A549 (cell line): ENCODE data around the gene GPR61. TPM values are rescaled to one million over a fixed set of nuclear protein-coding genes. Genes with fewer than 3 reads are reported as not detected.

ENCODE experiments used
- ATAC-seq, 2 experiments: fragments of 200-7000 bp in 1 of 2; fragments of >200 bp in 1 of 2; cut with Nextera tagmentation in 1 of 2; cut with Tn5 transposase in 1 of 2; 3 replicates each; pipeline versions ENCODE4 v1.8.0 to v1.9.1; 2018 to 2020; ENCODE audit warnings: mild to moderate bottlenecking in 1 of 2, moderate library complexity in 1 of 2
- CTCF ChIA-PET: fragments of 300-600 bp; sonication (Branson Sonifier 250); formaldehyde crosslinking; extraction: SDS; loops from one replicate; lab custom pipeline; 2021; ENCODE audit warnings: antibody characterized with exemption, inconsistent platforms; lab: Yijun Ruan, JAX
- POLR2A ChIA-PET: fragments of 350-600 bp; formaldehyde crosslinking; extraction: SDS; loops from one replicate; lab custom pipeline; 2021; ENCODE audit warnings: antibody characterized with exemption, inconsistent platforms; lab: Yijun Ruan, JAX
- DNase-seq, 2 experiments: peaks; one replicate each; pipeline versions ENCODE4 v3.0.0 to v3.0.0-alpha.2; 2011 to 2016; ENCODE audit warnings: low read depth in 1 of 2, low spot score in 1 of 2
- FAIRE-seq: peaks from 2 replicates; lab custom pipeline; 2011; peaks lifted over from hg19 to GRCh38; lab: Jason Lieb, UNC
- H3K27ac ChIP-seq, 2 experiments: fragments of >200 bp; sonication (Bioruptor Twin); formaldehyde crosslinking; 3 replicates each; pipeline ENCODE4 v1.5.1; 2016 to 2017
- H3K4me1 ChIP-seq: fragments of >200 bp; sonication (Bioruptor Twin); formaldehyde crosslinking; 3 replicates; pipeline ENCODE4 v1.6.1; 2016
- H3K4me2 ChIP-seq: fragments of >200 bp; sonication (Bioruptor Twin); formaldehyde crosslinking; 3 replicates; pipeline ENCODE4 v1.6.1; 2016
- H3K4me3 ChIP-seq: fragments of >200 bp; sonication (Bioruptor Twin); formaldehyde crosslinking; 3 replicates; pipeline ENCODE4 v1.5.1; 2016
- H3K9me3 ChIP-seq: fragments of >200 bp; sonication (Bioruptor Twin); formaldehyde crosslinking; 3 replicates; pipeline ENCODE4 v1.6.1; 2016
- BCL3 ChIP-seq: fragments of >200 bp; sonication (Bioruptor Twin); formaldehyde crosslinking; IDR thresholded peaks from 3 replicates; pipeline ENCODE4 v1.6.1; 2016
- BHLHE40 ChIP-seq: IDR thresholded peaks from 2 replicates; pipeline ENCODE4 v1.6.1; 2012; ENCODE audit warnings: low read depth, low read length, inconsistent platforms
- CHD2 ChIP-seq: fragments of 150-350 bp; IDR thresholded peaks from 2 replicates; pipeline ENCODE4 v1.6.1; 2014; ENCODE audit warnings: low read length; ENCODE audit not compliant: partially characterized antibody
- CHD4 ChIP-seq: fragments of 200-600 bp; sonication (generic); IDR thresholded peaks from 2 replicates; pipeline ENCODE4 v1.6.1; 2016; ENCODE audit warnings: antibody characterized with exemption, mild to moderate bottlenecking, borderline replicate concordance
- EHF ChIP-seq: fragments of 250-450 bp; sonication (Bioruptor Pico); IDR thresholded peaks from 2 replicates; pipeline ENCODE4 v1.5.0; 2020; ENCODE audit warnings: mild to moderate bottlenecking
- EHMT2 ChIP-seq: fragments of 200-600 bp; sonication (generic); IDR thresholded peaks from 2 replicates; pipeline ENCODE4 v1.6.1; 2016; ENCODE audit warnings: antibody characterized with exemption, low read depth, mild to moderate bottlenecking, moderate library complexity
- ELK1 ChIP-seq: fragments of 150-350 bp; IDR thresholded peaks from 2 replicates; pipeline ENCODE4 v1.6.1; 2014; ENCODE audit warnings: low read depth, mild to moderate bottlenecking, low read length
- EP300 ChIP-seq, 2 experiments: fragments of >200 bp; sonication (Bioruptor Twin); formaldehyde crosslinking; IDR thresholded peaks; 2 replicates in 1 of 2; 3 replicates in 1 of 2; pipeline ENCODE4 v1.6.1; 2016 to 2017
- ESRRA ChIP-seq: fragments of 150-350 bp; IDR thresholded peaks from 2 replicates; pipeline ENCODE4 v1.6.1; 2014; ENCODE audit warnings: mild to moderate bottlenecking, low read length, borderline replicate concordance
- GATA3 ChIP-seq: IDR thresholded peaks from 2 replicates; pipeline ENCODE4 v1.6.1; 2012; ENCODE audit warnings: borderline replicate concordance
- HDAC2 ChIP-seq: fragments of 200-600 bp; sonication (generic); IDR thresholded peaks from 2 replicates; pipeline ENCODE4 v1.6.1; 2016
- HMGXB4 ChIP-seq: fragments of 250-450 bp; sonication (Bioruptor Pico); IDR thresholded peaks from 2 replicates; pipeline ENCODE4 v1.5.0; 2021; ENCODE audit warnings: mild to moderate bottlenecking, moderate library complexity, borderline replicate concordance
- HOXA7 ChIP-seq: fragments of 250-450 bp; sonication (Bioruptor Pico); IDR thresholded peaks from 2 replicates; pipeline ENCODE4 v1.5.0; 2020; ENCODE audit warnings: mild to moderate bottlenecking, moderate library complexity
- HOXB13 ChIP-seq: fragments of 250-450 bp; sonication (Bioruptor Pico); IDR thresholded peaks from 2 replicates; pipeline ENCODE4 v1.5.0; 2020; ENCODE audit warnings: low read depth, mild to moderate bottlenecking, moderate library complexity
- JUNB ChIP-seq: fragments of >200 bp; sonication (Bioruptor Twin); formaldehyde crosslinking; IDR thresholded peaks from 2 replicates; pipeline ENCODE4 v1.6.1; 2016
- KDM1A ChIP-seq: fragments of 200-600 bp; sonication (generic); IDR thresholded peaks from 2 replicates; pipeline ENCODE4 v1.6.1; 2016; ENCODE audit warnings: low read depth, mild to moderate bottlenecking
- NR3C1 ChIP-seq: fragments of >200 bp; sonication (Bioruptor Twin); formaldehyde crosslinking; IDR thresholded peaks from 3 replicates; pipeline ENCODE4 v1.6.1; 2017
- POLR2AphosphoS2 ChIP-seq: conservative IDR thresholded peaks from 2 replicates; pipeline ENCODE4 v1.6.1; 2012; ENCODE audit warnings: low read length, improper control_type of control experiment, inconsistent platforms
- RCOR1 ChIP-seq: fragments of 150-350 bp; IDR thresholded peaks from 2 replicates; pipeline ENCODE4 v1.6.1; 2014; ENCODE audit warnings: antibody characterized with exemption, low read length, low read depth
- RFX5 ChIP-seq: fragments of 450-650 bp; IDR thresholded peaks from 2 replicates; pipeline ENCODE4 v1.7.1; 2014; ENCODE audit warnings: antibody characterized with exemption, mild to moderate bottlenecking, moderate library complexity
- RNF2 ChIP-seq: fragments of 200-600 bp; sonication (generic); IDR thresholded peaks from 2 replicates; pipeline ENCODE4 v1.6.1; 2016; ENCODE audit warnings: low read depth, mild to moderate bottlenecking, antibody characterized with exemption, moderate library complexity, borderline replicate concordance
- SMC3 ChIP-seq: fragments of >200 bp; sonication (Bioruptor Twin); formaldehyde crosslinking; IDR thresholded peaks from 3 replicates; pipeline ENCODE4 v1.6.1; 2018; ENCODE audit warnings: inconsistent platforms
- ZC3H11A ChIP-seq: fragments of 450-650 bp; IDR thresholded peaks from 2 replicates; pipeline ENCODE4 v1.6.1; 2014; ENCODE audit warnings: antibody characterized with exemption, mild to moderate bottlenecking
- ZFP36 ChIP-seq: fragments of 450-650 bp; IDR thresholded peaks from 2 replicates; pipeline ENCODE4 v1.6.1; 2014; ENCODE audit warnings: borderline replicate concordance; ENCODE audit not compliant: partially characterized antibody
- ZNF302 ChIP-seq: fragments of 250-450 bp; sonication (Bioruptor Pico); IDR thresholded peaks from 2 replicates; pipeline ENCODE4 v1.9.0; 2021; ENCODE audit warnings: inconsistent platforms, mild to moderate bottlenecking, moderate library complexity
- ZSCAN20 ChIP-seq: fragments of 250-450 bp; sonication (Bioruptor Pico); IDR thresholded peaks from 2 replicates; pipeline ENCODE4 v1.8.0; 2022; ENCODE audit warnings: mild to moderate bottlenecking, moderate library complexity
- WGBS: methylation state at CpG from one replicate; pipeline ENCODE4 v1.1.6; 2017; ENCODE audit errors: missing lambda C conversion rate; 5-methylcytosine and 5-hydroxymethylcytosine counted together
- polyA plus RNA-seq, 4 experiments: library from polyadenylated mRNA; depleted of rRNA in 3 of 4; stranded (reverse); fragments of >200 nt; fragmentation: RNase III in 1 of 4; extraction: RNeasy Plus Mini Kit Qiagen cat#74134 plus additional on column Dnase treatment in 1 of 4; gene quantifications; 2 replicates in 3 of 4; 3 replicates in 1 of 4; pipeline ENCODE4 v1.2.3, GENCODE V29; 2011 to 2017

Gene GPR61
- polyA plus RNA-seq, 2 of the 4 experiments (the other 2 are of a cell fraction) = 0.14 TPM; not detected in 1

GRCh38 chr1:109566982-109567381, 27.3 kb downstream of the GPR61 start:
- WGBS = 100% methylated on average over 1 of the region's 1 CpG
- FAIRE-seq = no peak
- Histone ChIP-seq H3K27ac (no peak overlapping the region), H3K4me2 (no peak overlapping the region), H3K4me3 (no peak overlapping the region), H3K4me1 (peaks cover 52% of the 10 kb centered on the region), H3K9me3 (no peaks in the 10 kb centered on the region)
- TF ChIP-seq HOXA7 (no peak), ZFP36 (no peak), ESRRA (no peak), KDM1A (no peak), NR3C1 (no peak), SMC3 (no peak), RNF2 (no peak), EHF (no peak), BCL3 (no peak), ZC3H11A (no peak), GATA3 (no peak), HMGXB4 (CRISPR knock-in tag) (no peak), RFX5 (no peak), ZNF302 (CRISPR knock-in tag) (no peak), HDAC2 (no peak), ELK1 (no peak), POLR2AphosphoS2 (no peak), HOXB13 (no peak), RCOR1 (no peak), BHLHE40 (no peak)
- ChIA-PET POLR2A (no interaction called here), CTCF (no interaction called here)
- ATAC-seq = no peak
- no peak for DNase-seq

GRCh38 chr1:109567877-109568672, 28.4 kb downstream of the GPR61 start:
- FAIRE-seq (no peak), DNase-seq (no peak)
- POLR2A ChIA-PET = no interaction called here

More at GRCh38 chr1:109567877-109568672, 28.4 kb downstream of the GPR61 start:
- 86% methylated on average over 4 of the region's 4 CpGs for WGBS
- Histone ChIP-seq H3K4me3 (no peak overlapping the region), H3K4me2 (peak overlapping the region; percentile 34; the same call in 2 of the 3 replicates), H3K9me3 (no peaks in the 10 kb centered on the region), H3K27ac (no peak overlapping the region), H3K4me1 (peaks cover 42% of the 10 kb centered on the region)
- no peak for ATAC-seq
- TF ChIP-seq ZSCAN20 (CRISPR knock-in tag) (no peak), EHMT2 (no peak), ZFP36 (no peak), RNF2 (no peak), CHD2 (no peak), CHD4 (no peak), BCL3 (no peak), EP300 (IDR thresholded peaks at IDR 0.05) (no peak), JUNB (no peak)
- CTCF ChIA-PET = interaction anchor here (0.8 kb wide), 1 partner anchor 72 kb away, joined by 3 read pairs; no protein-coding TSS in a partner anchor
